ENCODE data around the gene WDFY3.

Gene WDFY3

DNA sequence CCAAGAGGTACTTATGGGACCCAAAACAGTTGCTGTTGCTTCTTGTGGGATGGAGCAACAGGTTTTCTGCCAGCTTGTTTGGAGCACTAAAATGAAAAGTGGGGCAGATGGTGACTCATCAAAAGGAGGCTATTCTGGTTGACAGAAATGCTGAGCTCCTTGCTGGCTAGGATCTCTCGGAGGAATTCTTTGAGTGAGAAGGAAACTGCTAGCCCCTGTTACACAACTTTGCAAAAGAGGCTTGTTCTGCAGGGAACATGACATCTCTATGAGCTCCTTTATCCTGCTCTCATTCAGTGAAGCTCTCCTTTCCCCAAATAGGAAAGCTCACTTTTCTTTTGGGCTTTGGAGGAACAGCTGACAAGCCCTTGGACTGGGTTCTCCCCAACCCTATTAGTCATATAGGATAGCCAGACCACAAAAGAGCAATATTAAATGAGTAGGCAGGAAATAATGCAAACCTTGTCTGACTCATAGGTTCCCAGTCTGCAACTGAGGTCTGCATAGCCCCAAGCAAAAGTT lies 275.3 kb downstream of the WDFY3 start:
- H2AFZ ChIP-seq (ENCODE audit: low read depth, low read length, severe bottlenecking) = no peak overlapping the region

DNA sequence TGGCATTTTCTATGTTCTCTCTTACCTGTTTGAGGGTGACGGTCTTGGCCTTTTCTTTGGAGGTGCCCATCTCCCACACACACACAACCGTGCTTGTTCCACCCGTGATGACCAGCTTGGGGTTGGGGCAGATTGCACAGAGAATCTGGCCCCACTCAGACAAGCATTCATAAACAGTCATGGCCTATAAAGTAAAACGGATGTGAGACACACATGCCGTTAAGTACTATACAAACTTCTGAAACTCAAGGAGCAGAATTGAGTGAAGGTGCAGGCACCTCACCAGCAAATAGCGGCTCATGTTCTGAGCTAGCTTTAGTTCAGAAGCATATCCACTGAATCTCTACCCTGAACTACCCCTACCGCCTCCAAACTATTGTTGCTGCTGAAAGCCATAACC lies 276.0 kb downstream of the WDFY3 start:
- Histone ChIP-seq H4K20me1 (ENCODE audit: low read depth, low read length) (no peaks in the 10 kb centered on the region), H3K9me2 (replicated peaks; ENCODE audit: insufficient read depth, low read length) (no peaks in the 10 kb centered on the region), H3K4me3 (ENCODE audit: insufficient read depth, low read length, poor library complexity, severe bottlenecking) (no peak overlapping the region), H3K9ac (ENCODE audit: low read length) (no peak overlapping the region), H3K36me3 (ENCODE audit: low read length) (no peaks in the 10 kb centered on the region), H3F3A (ENCODE audit: insufficient read depth) (no peaks in the 10 kb centered on the region), H3K79me2 (ENCODE audit: insufficient read depth, low read length) (no peaks in the 10 kb centered on the region), H2AFZ (ENCODE audit: low read depth, low read length, severe bottlenecking) (no peak overlapping the region), H3K9me3 (ENCODE audit: insufficient read depth, low read length) (no peaks in the 10 kb centered on the region), H3K4me2 (ENCODE audit: low read depth, low read length, poor library complexity, severe bottlenecking) (no peak overlapping the region), H3K27ac (ENCODE audit: low read depth, low read length) (no peak overlapping the region), H3K27me3 (ENCODE audit: low read length) (no peaks in the 10 kb centered on the region)
- TF ChIP-seq EZH2phosphoT487 (conservative IDR thresholded peaks at IDR 0.05; ENCODE audit: low read length) = no peak
- TF ChIP-seq, protein P1, sequence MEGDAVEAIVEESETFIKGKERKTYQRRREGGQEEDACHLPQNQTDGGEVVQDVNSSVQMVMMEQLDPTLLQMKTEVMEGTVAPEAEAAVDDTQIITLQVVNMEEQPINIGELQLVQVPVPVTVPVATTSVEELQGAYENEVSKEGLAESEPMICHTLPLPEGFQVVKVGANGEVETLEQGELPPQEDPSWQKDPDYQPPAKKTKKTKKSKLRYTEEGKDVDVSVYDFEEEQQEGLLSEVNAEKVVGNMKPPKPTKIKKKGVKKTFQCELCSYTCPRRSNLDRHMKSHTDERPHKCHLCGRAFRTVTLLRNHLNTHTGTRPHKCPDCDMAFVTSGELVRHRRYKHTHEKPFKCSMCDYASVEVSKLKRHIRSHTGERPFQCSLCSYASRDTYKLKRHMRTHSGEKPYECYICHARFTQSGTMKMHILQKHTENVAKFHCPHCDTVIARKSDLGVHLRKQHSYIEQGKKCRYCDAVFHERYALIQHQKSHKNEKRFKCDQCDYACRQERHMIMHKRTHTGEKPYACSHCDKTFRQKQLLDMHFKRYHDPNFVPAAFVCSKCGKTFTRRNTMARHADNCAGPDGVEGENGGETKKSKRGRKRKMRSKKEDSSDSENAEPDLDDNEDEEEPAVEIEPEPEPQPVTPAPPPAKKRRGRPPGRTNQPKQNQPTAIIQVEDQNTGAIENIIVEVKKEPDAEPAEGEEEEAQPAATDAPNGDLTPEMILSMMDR (IDR thresholded peaks at IDR 0.05; ENCODE audit: insufficient read depth, low read length, poor library complexity, severe bottlenecking) = no peak

More for the DNA sequence above, 275.3 kb downstream of the WDFY3 start:
- H3K9me2 ChIP-seq (replicated peaks; ENCODE audit: insufficient read depth, low read length) = no peaks in the 10 kb centered on the region
- no peaks in the 10 kb centered on the region for H3K9me3 ChIP-seq (ENCODE audit: insufficient read depth, low read length)
- H3K27ac ChIP-seq (ENCODE audit: low read depth, low read length) = no peak overlapping the region
- no peaks in the 10 kb centered on the region for H3F3A ChIP-seq (ENCODE audit: insufficient read depth)
- H3K79me2 ChIP-seq (ENCODE audit: insufficient read depth, low read length) = no peaks in the 10 kb centered on the region
- H3K4me3 ChIP-seq (ENCODE audit: insufficient read depth, low read length, poor library complexity, severe bottlenecking) = no peak overlapping the region
- no peak overlapping the region for H3K4me2 ChIP-seq (ENCODE audit: low read depth, low read length, poor library complexity, severe bottlenecking)
- no peak overlapping the region for H3K9ac ChIP-seq (ENCODE audit: low read length)
- TF ChIP-seq EZH2phosphoT487 (conservative IDR thresholded peaks at IDR 0.05; ENCODE audit: low read length) = no peak
- TF ChIP-seq, protein P1 (IDR thresholded peaks at IDR 0.05; ENCODE audit: insufficient read depth, low read length, poor library complexity, severe bottlenecking) = no peak
- H3K36me3 ChIP-seq (ENCODE audit: low read length) = no peaks in the 10 kb centered on the region
- H4K20me1 ChIP-seq (ENCODE audit: low read depth, low read length) = no peaks in the 10 kb centered on the region
- no peaks in the 10 kb centered on the region for H3K27me3 ChIP-seq (ENCODE audit: low read length)

DNA sequence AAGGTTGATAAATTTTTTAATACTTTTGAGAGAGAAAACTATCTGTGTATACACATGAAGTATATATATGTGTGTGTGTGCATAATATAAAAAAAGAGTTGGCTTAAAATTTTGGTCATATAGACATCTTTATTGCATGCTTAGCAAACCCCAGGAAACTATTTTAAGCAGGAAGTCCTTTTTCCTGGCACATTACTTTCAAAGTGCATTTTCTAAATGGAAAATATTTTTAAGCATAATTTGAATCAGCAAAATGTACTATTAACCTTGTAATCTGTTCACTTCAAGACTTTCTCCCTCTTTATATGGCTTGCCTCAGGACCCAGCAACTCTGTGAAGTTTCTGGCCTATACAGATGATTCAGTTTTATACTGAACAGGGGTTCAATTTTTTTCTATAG lies 277.3 kb downstream of the WDFY3 start:
- Histone ChIP-seq H3K9me2 (replicated peaks; ENCODE audit: insufficient read depth, low read length) (no peaks in the 10 kb centered on the region), H3K27me3 (ENCODE audit: low read length) (no peaks in the 10 kb centered on the region), H3F3A (ENCODE audit: insufficient read depth) (no peaks in the 10 kb centered on the region), H4K20me1 (ENCODE audit: low read depth, low read length) (no peaks in the 10 kb centered on the region), H3K4me3 (ENCODE audit: insufficient read depth, low read length, poor library complexity, severe bottlenecking) (no peak overlapping the region), H2AFZ (ENCODE audit: low read depth, low read length, severe bottlenecking) (no peak overlapping the region), H3K36me3 (ENCODE audit: low read length) (no peaks in the 10 kb centered on the region), H3K9ac (ENCODE audit: low read length) (no peak overlapping the region), H3K9me3 (ENCODE audit: insufficient read depth, low read length) (no peaks in the 10 kb centered on the region), H3K79me2 (ENCODE audit: insufficient read depth, low read length) (no peaks in the 10 kb centered on the region), H3K4me2 (ENCODE audit: low read depth, low read length, poor library complexity, severe bottlenecking) (no peak overlapping the region), H3K27ac (ENCODE audit: low read depth, low read length) (no peak overlapping the region)
- TF ChIP-seq, protein P1 (IDR thresholded peaks at IDR 0.05; ENCODE audit: insufficient read depth, low read length, poor library complexity, severe bottlenecking) = no peak
- TF ChIP-seq EZH2phosphoT487 (conservative IDR thresholded peaks at IDR 0.05; ENCODE audit: low read length) = no peak

All from SU-DHL-6 (cell line).